Glomerular endothelial cell (primary cell): ENCODE measurements around the gene UGT8. TPM values are rescaled to one million over a fixed set of nuclear protein-coding genes. Genes with fewer than 3 reads are reported as not detected.
A peak's percentile ranks its signal among the peaks of the same experiment; 100 is the strongest.
"Not testable (repeated sequence)": the region's sequence is repeated elsewhere in the genome, so short reads cannot be mapped to it uniquely, and the experiment has no call there.

Source experiments
- DNase-seq: peaks from one replicate; pipeline ENCODE4 v3.0.0-alpha.2; 2011; ENCODE audit warnings: low read depth, low spot score; ENCODE audit errors: extremely low read depth
- total RNA-seq: library from RNA; depleted of rRNA; stranded (reverse); fragments of >200 nt; gene quantifications from 2 replicates; pipeline ENCODE4 v1.2.3, GENCODE V29; 2015

The UGT8 gene
- total RNA-seq, 1 donor from 2014 or later = 0.53 TPM

- DNase-seq = no peak
Observed at GRCh38 chr4:114603497-114603896, 4.9 kb downstream of the UGT8 start.

GRCh38 chr4:114606245-114606644 is 7.6 kb downstream of the UGT8 start:
- DNase-seq = no peak

GRCh38 chr4:114607056-114607455 is 8.4 kb downstream of the UGT8 start:
- DNase-seq = no peak

- no peak for DNase-seq
Observed at GRCh38 chr4:114613560-114613959, 15.0 kb downstream of the UGT8 start.

GRCh38 chr4:114615435-114615834 is 16.8 kb downstream of the UGT8 start:
- no peak for DNase-seq

- not testable (repeated sequence) for DNase-seq
Observed at GRCh38 chr4:114616036-114616435, 17.4 kb downstream of the UGT8 start.

- DNase-seq = no peak
Observed at GRCh38 chr4:114626196-114626595, 27.6 kb downstream of the UGT8 start.

- DNase-seq = no peak
Observed at GRCh38 chr4:114636192-114636935, 37.8 kb downstream of the UGT8 start.

GRCh38 chr4:114642173-114642780 is 43.7 kb downstream of the UGT8 start:
- DNase-seq = no peak

GRCh38 chr4:114649908-114650307 is 51.3 kb downstream of the UGT8 start:
- no peak for DNase-seq

GRCh38 chr4:114653675-114654074 is 55.1 kb downstream of the UGT8 start:
- no peak for DNase-seq

GRCh38 chr4:114654592-114654991 is 56.0 kb downstream of the UGT8 start:
- DNase-seq = no peak

GRCh38 chr4:114658179-114658578 is 59.6 kb downstream of the UGT8 start:
- no peak for DNase-seq

GRCh38 chr4:114658776-114659175 is 60.2 kb downstream of the UGT8 start:
- no peak for DNase-seq

- peak; percentile 23 for DNase-seq
Observed at GRCh38 chr4:114659386-114660008, 60.9 kb downstream of the UGT8 start.

GRCh38 chr4:114663083-114663482 is 64.5 kb downstream of the UGT8 start:
- DNase-seq = no peak

- DNase-seq = no peak
Observed at GRCh38 chr4:114668577-114668976, 70.0 kb downstream of the UGT8 start.

- DNase-seq = not testable (repeated sequence)
Observed at GRCh38 chr4:114670733-114671132, 72.1 kb downstream of the UGT8 start.

GRCh38 chr4:114673306-114673705 is 74.7 kb downstream of the UGT8 start:
- DNase-seq = no peak

- no peak for DNase-seq
Observed at GRCh38 chr4:114674080-114674479, 75.5 kb downstream of the UGT8 start.

GRCh38 chr4:114677346-114677979 is 78.9 kb downstream of the UGT8 start:
- no peak for DNase-seq

GRCh38 chr4:114684462-114684861 is 85.9 kb downstream of the UGT8 start:
- DNase-seq = no peak
